Vagina (tissue), 2 donors: ENCODE results near the gene RAB12.

ENCODE experiments used
- CTCF ChIP-seq, 3 experiments: fragments of 450-650 bp in 2 of 3; fragments of 200-600 bp in 1 of 3; sonication (generic) in 1 of 3; IDR thresholded peaks; one replicate each; pipeline ENCODE4 v1.5.1; 2017 to 2019; ENCODE audit warnings: antibody characterized with exemption in 3 of 3, mild to moderate bottlenecking in 2 of 3, moderate library complexity in 2 of 3
- POLR2A ChIP-seq, 2 donors: fragments of 450-650 bp; IDR thresholded peaks; one replicate each; pipeline ENCODE4 v1.6.1; 2017; ENCODE audit warnings: antibody characterized with exemption in 2 of 2, mild to moderate bottlenecking in 2 of 2, moderate library complexity in 2 of 2

- TF ChIP-seq CTCF (IDR thresholded peaks at IDR 0.05) (no peak), POLR2A (IDR thresholded peaks at IDR 0.05) (no peak)
Observed at GRCh38 chr18:8658858-8659485, 49.7 kb downstream of the RAB12 start.
